ENCODE measurements around the gene LYPD6. TPM values are rescaled to one million over a fixed set of nuclear protein-coding genes. Genes with fewer than 3 reads are reported as not detected.

The LYPD6 gene
- total and polyA plus RNA-seq, 9 of the 15 experiments (the other 6 are each of a cell fraction or from before 2014, with no cell fraction given): not detected

- TF ChIP-seq CHD7 (IDR thresholded peaks at IDR 0.05; ENCODE audit: low read depth, low read length): no peak
- TF ChIP-seq MYBL2 (IDR thresholded peaks at IDR 0.05; ENCODE audit: low read depth): no peak
- TF ChIP-seq MYBL2 (CRISPR knock-in tag; IDR thresholded peaks at IDR 0.05; ENCODE audit: borderline replicate concordance): no peak
- no peak for TF ChIP-seq TCF3 (CRISPR knock-in tag; IDR thresholded peaks at IDR 0.05)
- no peak for TF ChIP-seq ZNF695 (CRISPR knock-in tag; IDR thresholded peaks at IDR 0.05)
- TF ChIP-seq TGIF2 (CRISPR knock-in tag; IDR thresholded peaks at IDR 0.05): no peak
- TF ChIP-seq ZNF41 (CRISPR knock-in tag; conservative IDR thresholded peaks at IDR 0.05): no peak
- TF ChIP-seq LEF1 (IDR thresholded peaks at IDR 0.05): no peak
- no peak for TF ChIP-seq REST (IDR thresholded peaks at IDR 0.05; ENCODE audit: borderline replicate concordance)
- TF ChIP-seq REST (CRISPR knock-in tag; IDR thresholded peaks at IDR 0.05; ENCODE audit: low read depth): no peak
Observed at GRCh38 chr2:149507974-149508373, 177.6 kb downstream of the LYPD6 start (continued).
